ENCODE results near the gene EEFSEC.

The EEFSEC gene

GRCh38 chr3:128252083-128252482, 98.8 kb downstream of the EEFSEC start:
- H3K4me3 ChIP-seq (ENCODE audit: low read depth, low read length): no peak overlapping the region
- TF ChIP-seq CTCF (IDR thresholded peaks at IDR 0.05; ENCODE audit: borderline replicate concordance, insufficient read depth, low read depth, low read length): no peak

DNA sequence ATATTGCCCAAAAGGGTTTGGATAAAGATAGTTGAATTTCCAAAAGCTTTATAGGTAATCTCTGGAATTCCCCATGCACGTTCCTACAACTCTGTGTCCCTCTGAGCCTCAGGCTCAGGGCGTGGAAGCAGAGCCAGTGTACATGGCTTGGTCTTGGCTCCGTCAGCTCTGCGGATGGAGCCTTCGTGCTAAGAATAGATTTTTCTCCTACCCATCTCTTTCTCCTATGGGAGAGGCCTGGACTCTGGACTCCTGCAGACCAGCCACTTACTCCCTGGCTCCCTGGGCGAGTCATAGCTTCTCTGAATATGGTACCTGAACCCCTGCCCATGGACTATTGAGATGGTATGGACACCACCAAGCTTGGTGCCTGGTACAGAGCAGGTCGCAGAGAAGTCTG, 99.9 kb downstream of the EEFSEC start:
- H3K4me3 ChIP-seq (ENCODE audit: low read depth, low read length): no peak overlapping the region
- no peak for TF ChIP-seq CTCF (IDR thresholded peaks at IDR 0.05; ENCODE audit: borderline replicate concordance, insufficient read depth, low read depth, low read length)

- H3K4me3 ChIP-seq (ENCODE audit: low read depth, low read length): no peak overlapping the region
- TF ChIP-seq CTCF (IDR thresholded peaks at IDR 0.05; ENCODE audit: borderline replicate concordance, insufficient read depth, low read depth, low read length): no peak
Measured at GRCh38 chr3:128254066-128254590, 100.8 kb downstream of the EEFSEC start.

DNA sequence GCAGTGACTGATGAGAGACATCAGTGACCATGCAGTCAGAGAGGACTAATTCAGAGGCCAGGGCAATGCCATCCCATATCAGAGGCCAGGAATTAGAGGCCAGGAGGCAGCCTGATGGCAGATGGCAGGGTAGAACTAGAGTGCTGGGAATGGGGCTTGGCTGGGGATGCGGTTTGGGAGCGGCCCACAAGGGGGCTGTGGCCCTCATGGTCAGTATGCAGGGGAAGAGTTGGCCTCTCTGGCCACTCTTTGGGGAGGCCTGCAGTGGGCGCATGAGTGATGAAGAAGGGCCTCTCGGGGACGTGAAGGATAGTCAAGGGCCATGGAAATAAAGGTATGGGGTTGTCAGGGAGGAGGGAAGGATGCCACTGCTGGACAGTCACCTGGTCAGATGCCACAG, 101.7 kb downstream of the EEFSEC start:
- no peak for TF ChIP-seq CTCF (IDR thresholded peaks at IDR 0.05; ENCODE audit: borderline replicate concordance, insufficient read depth, low read depth, low read length)
- no peak overlapping the region for H3K4me3 ChIP-seq (ENCODE audit: low read depth, low read length)

- H3K4me3 ChIP-seq (ENCODE audit: low read depth, low read length): no peak overlapping the region
- no peak for TF ChIP-seq CTCF (IDR thresholded peaks at IDR 0.05; ENCODE audit: borderline replicate concordance, insufficient read depth, low read depth, low read length)
Measured at GRCh38 chr3:128256131-128256530, 102.8 kb downstream of the EEFSEC start.

- no peak overlapping the region for H3K4me3 ChIP-seq (ENCODE audit: low read depth, low read length)
- no peak for TF ChIP-seq CTCF (IDR thresholded peaks at IDR 0.05; ENCODE audit: borderline replicate concordance, insufficient read depth, low read depth, low read length)
Measured at GRCh38 chr3:128257632-128258031, 104.4 kb downstream of the EEFSEC start.

DNA sequence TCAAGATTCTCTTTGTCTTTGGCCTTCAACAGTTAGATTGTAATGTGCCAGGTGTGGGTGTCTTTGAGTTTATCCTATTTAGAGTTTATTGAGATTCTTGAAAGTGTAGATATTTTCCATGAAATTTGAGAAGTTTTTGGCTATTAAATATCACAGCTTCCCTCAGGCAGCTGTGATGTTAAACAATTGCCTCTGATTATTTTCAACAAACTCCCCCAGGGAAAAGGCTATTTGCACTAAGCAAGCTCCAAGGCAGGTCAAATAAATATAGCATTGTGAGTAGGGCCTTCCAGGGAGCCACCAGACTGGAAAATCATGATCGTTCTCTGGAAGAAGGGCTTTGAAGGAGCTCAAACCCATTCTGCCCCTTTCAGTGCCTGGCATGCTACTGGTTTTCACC, 107.0 kb downstream of the EEFSEC start:
- no peak overlapping the region for H3K4me3 ChIP-seq (ENCODE audit: low read depth, low read length)
- TF ChIP-seq CTCF (IDR thresholded peaks at IDR 0.05; ENCODE audit: borderline replicate concordance, insufficient read depth, low read depth, low read length): no peak
